Kidney (tissue), 14 donors: Measurements from ENCODE around the gene GCLM. TPM values are rescaled to one million over a fixed set of nuclear protein-coding genes. Genes with fewer than 3 reads are reported as not detected.

ENCODE experiments used
- DNase-seq, 5 donors: peaks; one replicate each; pipeline ENCODE4 v3.0.0-alpha.2; 2013 to 2020
- FAIRE-seq: peaks from 2 replicates; lab custom pipeline; 2012; peaks lifted over from hg19 to GRCh38; lab: Jason Lieb, UNC
- H3K27ac ChIP-seq, 2 donors: one replicate each; pipeline ENCODE4 v1.7.0; 2013; ENCODE audit warnings: low read depth in 2 of 2, low read length in 2 of 2, inconsistent platforms in 1 of 2
- H3K27me3 ChIP-seq: one replicate; pipeline ENCODE4 v1.7.1; 2013; ENCODE audit warnings: low read length, inconsistent platforms; ENCODE audit not compliant: control insufficient read depth, insufficient read depth
- H3K36me3 ChIP-seq, 3 donors: one replicate each; pipeline versions ENCODE4 v1.7.0 to v1.7.1; 2013; ENCODE audit warnings: low read length in 3 of 3, control low read depth in 1 of 3, inconsistent platforms in 1 of 3; ENCODE audit not compliant: insufficient read depth in 3 of 3, control insufficient read depth in 2 of 3
- H3K4me1 ChIP-seq, 3 donors: one replicate each; pipeline versions ENCODE4 v1.7.0 to v1.7.1; 2013; ENCODE audit warnings: low read length in 3 of 3, inconsistent platforms in 1 of 3, low read depth in 1 of 3; ENCODE audit not compliant: control insufficient read depth in 2 of 3, insufficient read depth in 2 of 3
- H3K4me3 ChIP-seq, 3 donors: one replicate each; pipeline versions ENCODE4 v1.7.0 to v1.8.1; 2013; ENCODE audit warnings: low read length in 3 of 3, control low read depth in 1 of 3, inconsistent platforms in 1 of 3
- H3K9ac ChIP-seq, 3 donors: one replicate each; pipeline versions ENCODE4 v1.7.0 to v1.7.1; 2013; ENCODE audit warnings: low read length in 3 of 3, control low read depth in 1 of 3, inconsistent platforms in 1 of 3
- H3K9me3 ChIP-seq, 3 donors: one replicate each; pipeline versions ENCODE4 v1.7.0 to v1.7.1; 2013; ENCODE audit warnings: low read length in 3 of 3, control low read depth in 1 of 3, inconsistent platforms in 1 of 3; ENCODE audit not compliant: control insufficient read depth in 2 of 3, insufficient read depth in 1 of 3
- CTCF ChIP-seq: IDR thresholded peaks from 3 replicates; pipeline ENCODE4 v1.5.1; 2012; ENCODE audit warnings: mild to moderate bottlenecking, moderate library complexity, borderline replicate concordance; ENCODE audit not compliant: insufficient read depth; ENCODE audit errors: extremely low read depth
- intact Hi-C: fragments of 100-400 bp; cut with DNase I; formaldehyde crosslinking; loops from one replicate; pipeline ENCODE4 v1.11.1; 2022
- polyA plus RNA-seq: library from polyadenylated mRNA; stranded (reverse); fragments of 350-450 nt; fragmentation: Illumina TruSeq; extraction: RNeasy Lipid Tissue Mini Kit (QIAGEN cat#74804); gene quantifications from one replicate; pipeline ENCODE4 v1.2.3, GENCODE V29; 2014; ENCODE audit warnings: low read depth, low replicate concordance; ENCODE audit not compliant: insufficient read depth
- total RNA-seq: library from RNA; stranded (reverse); fragmentation: NEBNext Ultra II Directional; extraction: Animal tissue kit (Norgen Biotek cat#: 25700); gene quantifications from one replicate; pipeline ENCODE4 v1.2.1, GENCODE V29; 2021
- donor health status: control.
- donor health status: control.
- donor health status: control.
- donor health status: control.
- donor health status: control.
- donor health status: DM: yes; HTN: yes; CAD: no.
- donor health status: Normal renal cell carcinoma (clear cell type).

Gene GCLM
- total and polyA plus RNA-seq, 2 donors from 2014 or later, result 14.7 TPM

GRCh38 chr1:93882269-93882668 lies 27.0 kb downstream of the GCLM start:
- FAIRE-seq (no peak), DNase-seq (no peak)
- Histone ChIP-seq H3K27me3 (no peaks in the 10 kb centered on the region), H3K9me3 (no peaks in the 10 kb centered on the region), H3K9ac (no peak overlapping the region), H3K27ac (no peak overlapping the region), H3K36me3 (peaks cover 0 to 4% (median 3%) of the 10 kb centered on the region in 3 donors), H3K4me3 (no peak overlapping the region), H3K4me1 (no peaks in the 10 kb centered on the region)
- intact Hi-C loops, result no loop called here
- TF ChIP-seq CTCF, result no peak

- Histone ChIP-seq H3K9ac (no peak overlapping the region), H3K4me1 (peaks cover 0 to 6% (median 2%) of the 10 kb centered on the region in 3 donors), H3K9me3 (no peaks in the 10 kb centered on the region), H3K27ac (no peak overlapping the region), H3K27me3 (no peaks in the 10 kb centered on the region), H3K4me3 (no peak overlapping the region), H3K36me3 (peaks cover 3 to 18% (median 5%) of the 10 kb centered on the region in 3 donors)
- no peak for DNase-seq
- intact Hi-C loops, result no loop called here
- no peak for FAIRE-seq
- TF ChIP-seq CTCF, result no peak
Observed at GRCh38 chr1:93880731-93881130, 28.5 kb downstream of the GCLM start.

GRCh38 chr1:93878889-93879586 lies 30.2 kb downstream of the GCLM start, which contains the start of gene DNTTIP2:
TSS of gene DNTTIP2 (minus strand) at chr1:93879206. CDS start at chr1:93879148, 58 bp downstream.
- H3K27ac ChIP-seq, result peak within 1 kb of the TSS; percentile 85 to 96
- peaks cover 7 to 33% (median 15%) of the 10 kb centered on the region in 3 donors for H3K36me3 ChIP-seq
- intact Hi-C loops, result no loop called here
- no peak for TF ChIP-seq CTCF
- peaks cover 0 to 6% (median 2%) of the 10 kb centered on the region in 3 donors for H3K4me1 ChIP-seq
- DNase-seq (peak; percentile 95 to 99 (median 96)), FAIRE-seq (no peak)
- peak within 1 kb of the TSS; percentile 90 to 97 (median 93) for H3K9ac ChIP-seq
- peak within 1 kb of the TSS; percentile 95 to 99 (median 99) for H3K4me3 ChIP-seq
- H3K27me3 ChIP-seq, result no peaks in the 10 kb centered on the region
- no peaks in the 10 kb centered on the region for H3K9me3 ChIP-seq
